Measurements from ENCODE around the gene LRP1.

Gene LRP1

GRCh38 chr12:57215668-57216013 lies 87.4 kb downstream of the LRP1 start:
- no peak for DNase-seq

GRCh38 chr12:57216014-57216911 lies 88.0 kb downstream of the LRP1 start, which contains the start of gene NXPH4:
TSS of gene NXPH4 (plus strand) at chr12:57216794. CDS start at chr12:57216970, 176 bp downstream.
- DNase-seq = no peak

- DNase-seq = no peak
These were observed 88.9 kb downstream of the LRP1 start for GRCh38 chr12:57216921-57217879.

GRCh38 chr12:57218030-57218853 lies 90.0 kb downstream of the LRP1 start:
- no peak for DNase-seq

- no peak for DNase-seq
These were observed 91.1 kb downstream of the LRP1 start for GRCh38 chr12:57219205-57219992.

- DNase-seq = no peak
These were observed 91.9 kb downstream of the LRP1 start for GRCh38 chr12:57219993-57220754.

GRCh38 chr12:57220770-57221168 lies 92.5 kb downstream of the LRP1 start:
- no peak for DNase-seq

GRCh38 chr12:57221169-57221917 lies 93.1 kb downstream of the LRP1 start:
- no peak for DNase-seq

- no peak for DNase-seq
These were observed 94.3 kb downstream of the LRP1 start for GRCh38 chr12:57222286-57223190.

- DNase-seq = no peak
These were observed 95.2 kb downstream of the LRP1 start for GRCh38 chr12:57223191-57224165.

- DNase-seq = no peak
These were observed 96.1 kb downstream of the LRP1 start for GRCh38 chr12:57224278-57224972.

GRCh38 chr12:57224973-57225679 lies 96.8 kb downstream of the LRP1 start:
- DNase-seq = no peak

GRCh38 chr12:57225680-57226210 lies 97.5 kb downstream of the LRP1 start:
- no peak for DNase-seq

- DNase-seq = no peak
These were observed 98.5 kb downstream of the LRP1 start for GRCh38 chr12:57226588-57227314.

- DNase-seq = no peak
These were observed 99.2 kb downstream of the LRP1 start for GRCh38 chr12:57227315-57228115.

Data from fibroblast of upper back skin (primary cell).